ENCODE results near the gene FOXL3. TPM values are rescaled to one million over a fixed set of nuclear protein-coding genes. Genes with fewer than 3 reads are reported as not detected.
A peak's percentile ranks its signal among the peaks of the same experiment; 100 is the strongest.
"Not testable (repeated sequence)": the region's sequence is repeated elsewhere in the genome, so short reads cannot be mapped to it uniquely, and the experiment has no call there.

Gene FOXL3
- total and polyA plus RNA-seq, 11 donors: not detected

- TF ChIP-seq POLR2A (IDR thresholded peaks at IDR 0.05): no peak
- TF ChIP-seq CTCF (IDR thresholded peaks at IDR 0.05): no peak
- peaks cover 0 to 7% (median 0%) of the 10 kb centered on the region in 12 donors for H3K9me3 ChIP-seq
- no peaks in the 10 kb centered on the region for H3K27me3 ChIP-seq
- no peak for ATAC-seq
- no peak overlapping the region for H3K27ac ChIP-seq
- H3K4me3 ChIP-seq: no peak overlapping the region
- 94 to 96% (median 95%) methylated on average over 9 of the region's 9 CpGs for WGBS, 4 donors
- intact Hi-C loops (cut with DNase I): no loop called here
- peak in 3 of 5 donors; percentile 13 to 21 (median 14) for DNase-seq
- peaks cover 0 to 40% (median 27%) of the 10 kb centered on the region in 9 donors for H3K36me3 ChIP-seq
- H3K4me1 ChIP-seq: no peaks in the 10 kb centered on the region
Observed at GRCh38 chr7:262251-262572, 27.8 kb upstream of the FOXL3 start.

- intact Hi-C loops (cut with DNase I); H3K4me1 ChIP-seq; H3K27me3 ChIP-seq; H3K27ac ChIP-seq; H3K9me3 ChIP-seq; H3K4me3 ChIP-seq; ATAC-seq: not testable (repeated sequence)
- TF ChIP-seq CTCF (IDR thresholded peaks at IDR 0.05): peak in 5 of 12 donors; percentile 9 to 40 (median 19)
- peaks cover 0 to 34% (median 24%) of the 10 kb centered on the region in 9 donors for H3K36me3 ChIP-seq
- 80 to 94% (median 82%) methylated on average over 22 to 28 of the region's 31 CpGs for WGBS, 4 donors
- DNase-seq: peak in 3 of 5 donors; percentile 8 to 54 (median 21)
Observed at GRCh38 chr7:262631-263311, 27.2 kb upstream of the FOXL3 start.

DNA sequence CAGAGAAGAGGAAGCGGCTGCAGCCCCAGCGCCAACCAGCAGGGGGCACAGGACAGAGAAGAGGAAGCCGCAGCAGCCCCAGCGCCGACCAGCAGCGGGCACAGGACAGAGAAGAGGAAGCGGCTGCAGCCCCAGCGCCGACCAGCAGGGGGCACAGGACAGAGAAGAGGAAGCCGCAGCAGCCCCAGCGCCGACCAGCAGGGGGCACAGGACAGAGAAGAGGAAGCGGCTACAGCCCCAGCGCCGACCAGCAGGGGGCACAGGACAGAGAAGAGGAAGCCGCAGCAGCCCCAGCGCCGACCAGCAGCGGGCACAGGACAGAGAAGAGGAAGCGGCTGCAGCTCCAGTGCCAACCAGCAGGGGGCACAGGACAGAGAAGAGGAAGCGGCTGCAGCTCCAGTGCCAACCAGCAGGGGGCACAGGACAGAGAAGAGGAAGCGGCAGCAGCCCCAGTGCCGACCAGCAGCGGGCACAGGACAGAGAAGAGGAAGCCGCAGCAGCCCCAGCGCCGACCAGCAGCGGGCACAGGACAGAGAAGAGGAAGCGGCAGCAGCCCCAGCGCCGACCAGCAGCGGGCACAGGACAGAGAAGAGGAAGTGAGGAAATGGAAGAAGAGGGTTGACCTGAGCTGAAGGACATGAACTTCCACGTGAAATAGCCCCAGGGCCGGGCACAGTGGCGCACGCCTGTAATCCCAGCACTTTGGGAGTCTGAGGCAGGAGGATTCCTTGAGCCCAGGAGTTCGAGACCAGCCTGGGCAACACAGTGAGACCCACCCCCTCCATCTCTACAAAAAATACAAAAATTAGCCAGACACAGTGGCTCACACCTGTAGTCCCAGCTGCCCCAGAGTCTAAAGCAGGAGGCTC is 26.3 kb upstream of the FOXL3 start:
- whole genome bisulfite sequencing, 4 donors: 73 to 80% (median 75%) methylated on average over 13 to 35 of the region's 37 CpGs
- not testable (repeated sequence) for ATAC-seq

More for the DNA sequence above, 26.3 kb upstream of the FOXL3 start:
- DNase-seq: peak in 3 of 5 donors; percentile 15 to 39 (median 28)
- intact Hi-C loops (cut with DNase I); H3K4me1 ChIP-seq; H3K4me3 ChIP-seq; H3K27me3 ChIP-seq; H3K27ac ChIP-seq; H3K9me3 ChIP-seq: not testable (repeated sequence)
- TF ChIP-seq CTCF (IDR thresholded peaks at IDR 0.05): peak in 9 of 12 donors; percentile 7 to 56 (median 34)
- peaks cover 0 to 30% (median 21%) of the 10 kb centered on the region in 9 donors for H3K36me3 ChIP-seq
